PC-3 (cell line): ENCODE data around the gene S100A5. TPM values are rescaled to one million over a fixed set of nuclear protein-coding genes. Genes with fewer than 3 reads are reported as not detected.

Experiments
- ATAC-seq: fragments of 200-7000 bp; cut with Tn5 transposase; 2 replicates; pipeline ENCODE4 v1.9.1; 2020; ENCODE audit warnings: mild to moderate bottlenecking, moderate library complexity
- BruUV-seq: library from RNA; stranded (reverse); fragments of 400-500 nt; replicated peaks from 2 replicates; lab custom pipeline; 2021; lab: Mats Ljungman, UMichigan
- CTCF ChIA-PET: fragments of 300-600 bp; sonication (Branson Sonifier 250); formaldehyde crosslinking; loops from one replicate; lab custom pipeline; 2022; ENCODE audit warnings: antibody characterized with exemption; lab: Charles Lee
- POLR2A ChIA-PET: fragments of 300-600 bp; sonication (Branson Sonifier 250); formaldehyde crosslinking; loops from one replicate; lab custom pipeline; 2022; ENCODE audit warnings: antibody characterized with exemption; ENCODE audit not compliant: unreplicated experiment; lab: Charles Lee
- DNase-seq: peaks from one replicate; pipeline ENCODE4 v3.0.0-alpha.2; 2015
- H2AFZ ChIP-seq: fragments of 300-600 bp; sonication (generic); 2 replicates; pipeline ENCODE4 v1.6.0; 2016; ENCODE audit warnings: antibody characterized with exemption, low read length
- H3F3A ChIP-seq: fragments of 300-600 bp; sonication (generic); one replicate; pipeline ENCODE4 v1.6.0; 2017; ENCODE audit warnings: antibody characterized with exemption, low read length, control low read depth, mild to moderate bottlenecking; ENCODE audit not compliant: unreplicated experiment
- H3K27ac ChIP-seq: fragments of 300-600 bp; sonication (generic); 2 replicates; pipeline ENCODE4 v1.5.1; 2016; ENCODE audit warnings: mild to moderate bottlenecking, low read length
- H3K27me3 ChIP-seq: fragments of 300-600 bp; sonication (generic); 2 replicates; pipeline ENCODE4 v1.6.1; 2016; ENCODE audit warnings: low read length, mixed read lengths
- H3K36me3 ChIP-seq: fragments of 300-600 bp; sonication (generic); 2 replicates; pipeline ENCODE4 v1.6.1; 2016; ENCODE audit warnings: low read depth, mixed run types, low read length, mixed read lengths
- H3K4me1 ChIP-seq: fragments of 300-600 bp; sonication (generic); 2 replicates; pipeline ENCODE4 v1.5.1; 2016; ENCODE audit warnings: low read length; ENCODE audit not compliant: insufficient read depth
- H3K4me2 ChIP-seq: fragments of 300-600 bp; sonication (generic); 2 replicates; pipeline ENCODE4 v1.6.0; 2016; ENCODE audit warnings: low read length
- H3K4me3 ChIP-seq: fragments of 300-600 bp; sonication (generic); 2 replicates; pipeline ENCODE4 v1.5.1; 2016; ENCODE audit warnings: mild to moderate bottlenecking, low read length, mixed read lengths
- H3K79me2 ChIP-seq: fragments of 300-600 bp; sonication (generic); 2 replicates; pipeline ENCODE4 v1.6.1; 2017; ENCODE audit warnings: low read length, mixed read lengths
- H3K9ac ChIP-seq: fragments of 300-600 bp; sonication (generic); 2 replicates; pipeline ENCODE4 v1.6.0; 2016; ENCODE audit warnings: mild to moderate bottlenecking, low read length
- H3K9me2 ChIP-seq: fragments of 300-600 bp; sonication (generic); replicated peaks from 2 replicates; pipeline ENCODE4 v1.6.1; 2016; ENCODE audit warnings: mixed run types, low read length, mixed read lengths
- H3K9me3 ChIP-seq: fragments of 300-600 bp; sonication (generic); 2 replicates; pipeline ENCODE4 v1.6.1; 2016; ENCODE audit warnings: low read length, mixed read lengths
- H4K20me1 ChIP-seq: fragments of 300-600 bp; sonication (generic); 2 replicates; pipeline ENCODE4 v1.6.1; 2016; ENCODE audit warnings: low read length, mixed read lengths
- CTCF ChIP-seq: fragments of 300-600 bp; sonication (generic); conservative IDR thresholded peaks from 2 replicates; pipeline ENCODE4 v1.5.1; 2017; ENCODE audit warnings: antibody characterized with exemption, low read depth, mild to moderate bottlenecking, low read length
- EZH2 ChIP-seq: fragments of 300-600 bp; sonication (generic); IDR thresholded peaks from one replicate; pipeline ENCODE4 v1.6.1; 2017; ENCODE audit warnings: antibody characterized with exemption, mild to moderate bottlenecking, low read length; ENCODE audit not compliant: unreplicated experiment
- EZH2phosphoT487 ChIP-seq: fragments of 300-600 bp; sonication (generic); IDR thresholded peaks from 2 replicates; pipeline ENCODE4 v1.6.1; 2018; ENCODE audit warnings: mild to moderate bottlenecking, antibody characterized with exemption, low read length, borderline replicate concordance
- intact Hi-C: fragments of 100-400 bp; cut with micrococcal nuclease; formaldehyde crosslinking; loops from 2 replicates; pipeline ENCODE4 v1.9.0; 2023
- total RNA-seq: library from RNA; depleted of rRNA; stranded (reverse); fragments of >200 nt; gene quantifications from 2 replicates; pipeline ENCODE4 v1.2.3, GENCODE V29; 2014

Gene S100A5
- total RNA-seq, 1 experiment from 2014 or later, result 6.3 TPM

GRCh38 chr1:153515504-153516394 lies 25.0 kb downstream of the S100A5 start:
- Histone ChIP-seq H3K9ac (peak overlapping the region; percentile 64), H3K9me3 (no peaks in the 10 kb centered on the region), H4K20me1 (no peaks in the 10 kb centered on the region), H3F3A (peaks cover 8% of the 10 kb centered on the region), H3K9me2 (no peaks in the 10 kb centered on the region), H3K36me3 (no peaks in the 10 kb centered on the region), H3K27me3 (no peaks in the 10 kb centered on the region), H3K4me2 (peak overlapping the region; percentile 67), H3K79me2 (no peaks in the 10 kb centered on the region), H3K4me1 (peaks cover 53% of the 10 kb centered on the region), H3K4me3 (no peak overlapping the region), H2AFZ (peak overlapping the region; percentile 15; the same call in 1 of the 2 replicates), H3K27ac (peak overlapping the region; percentile 90)
- POLR2A ChIA-PET, result interaction anchor here (0.5 to 1.2 kb wide), 7 partner anchors 14 to 112 kb away, joined by 3 to 12 read pairs (median 3); partner anchors contain the start of gene S100A13
- peak; percentile 82 for ATAC-seq
- peak; percentile 94 for DNase-seq
- TF ChIP-seq CTCF, result no peak
- TF ChIP-seq EZH2phosphoT487, result no peak
- TF ChIP-seq EZH2, result no peak
- intact Hi-C loops, result no loop called here
- BruUV-seq, result TSS peak; percentile 94
- CTCF ChIA-PET, result interaction anchor here (0.6 to 1.5 kb wide), 7 partner anchors 16 to 160 kb away, joined by 3 to 16 read pairs (median 4); no protein-coding TSS in a partner anchor

- intact Hi-C loops, result loop anchor here (5.0 kb wide), 1 partner anchor 34 kb away; the partner anchor contains the start of genes S100A3 and S100A4
- BruUV-seq, result no TSS peak
Observed at GRCh38 chr1:153513666-153514065, 27.1 kb downstream of the S100A5 start.

More at GRCh38 chr1:153513666-153514065, 27.1 kb downstream of the S100A5 start:
- ATAC-seq (no peak), DNase-seq (no peak)
- Histone ChIP-seq H4K20me1 (no peaks in the 10 kb centered on the region), H3K36me3 (no peaks in the 10 kb centered on the region), H3K9me2 (no peaks in the 10 kb centered on the region), H3F3A (peaks cover 8% of the 10 kb centered on the region), H3K9ac (no peak overlapping the region), H2AFZ (no peak overlapping the region), H3K27ac (no peak overlapping the region), H3K4me2 (no peak overlapping the region), H3K79me2 (no peaks in the 10 kb centered on the region), H3K4me1 (peaks cover 56% of the 10 kb centered on the region), H3K9me3 (no peaks in the 10 kb centered on the region), H3K27me3 (no peaks in the 10 kb centered on the region), H3K4me3 (no peak overlapping the region)
- TF ChIP-seq EZH2, result no peak
- no peak for TF ChIP-seq CTCF
- no peak for TF ChIP-seq EZH2phosphoT487
- ChIA-PET POLR2A (no interaction called here), CTCF (no interaction called here)
